Dedifferentiated amniotic fluid mesenchymal stem cell (primary cell): ENCODE results near the gene KRTAP12-1.

ENCODE experiments used
- DNase-seq: peaks from one replicate; pipeline ENCODE4 v3.0.0-alpha.2; 2016; ENCODE audit errors: extremely low spot score

The KRTAP12-1 gene

DNA sequence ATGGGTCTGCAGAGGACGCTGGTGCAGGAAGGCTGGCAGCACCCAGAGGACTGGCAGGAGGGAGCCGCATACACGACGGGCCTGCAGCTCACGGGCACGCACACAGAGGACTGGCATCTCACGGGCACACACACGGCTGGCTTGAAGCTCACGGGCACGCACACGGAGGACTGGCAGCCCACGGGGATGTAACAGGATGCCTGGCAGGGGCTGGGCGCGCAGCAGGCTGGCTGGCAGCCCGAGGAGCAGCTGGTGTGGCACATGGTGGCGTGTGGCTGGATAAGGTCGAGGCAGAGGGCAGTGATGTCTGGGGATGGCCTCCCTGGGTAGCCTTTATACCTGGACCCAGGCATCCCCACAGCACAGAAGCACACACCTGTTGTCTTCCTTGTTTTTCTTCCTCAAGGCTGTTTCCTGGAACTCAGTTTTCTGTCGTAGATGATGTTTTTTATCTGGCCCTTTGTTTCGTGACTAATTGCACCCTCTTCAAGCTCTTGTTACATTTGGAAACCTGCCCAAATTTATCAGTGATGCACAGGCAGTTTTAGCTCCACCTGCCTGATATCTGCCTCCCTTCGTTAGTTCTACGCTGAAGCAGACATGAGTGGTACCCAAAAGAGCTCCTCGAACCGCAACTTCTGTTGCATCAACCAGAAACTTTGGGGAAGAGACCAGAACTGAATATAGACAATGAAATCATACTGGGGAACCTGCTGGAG is at the start of gene KRTAP12-1:
TSS of gene KRTAP12-1 (minus strand) at position 303 of the 719 bp plus-strand sequence. CDS start at position 263, 40 bp downstream.
- DNase-seq: no peak

DNA sequence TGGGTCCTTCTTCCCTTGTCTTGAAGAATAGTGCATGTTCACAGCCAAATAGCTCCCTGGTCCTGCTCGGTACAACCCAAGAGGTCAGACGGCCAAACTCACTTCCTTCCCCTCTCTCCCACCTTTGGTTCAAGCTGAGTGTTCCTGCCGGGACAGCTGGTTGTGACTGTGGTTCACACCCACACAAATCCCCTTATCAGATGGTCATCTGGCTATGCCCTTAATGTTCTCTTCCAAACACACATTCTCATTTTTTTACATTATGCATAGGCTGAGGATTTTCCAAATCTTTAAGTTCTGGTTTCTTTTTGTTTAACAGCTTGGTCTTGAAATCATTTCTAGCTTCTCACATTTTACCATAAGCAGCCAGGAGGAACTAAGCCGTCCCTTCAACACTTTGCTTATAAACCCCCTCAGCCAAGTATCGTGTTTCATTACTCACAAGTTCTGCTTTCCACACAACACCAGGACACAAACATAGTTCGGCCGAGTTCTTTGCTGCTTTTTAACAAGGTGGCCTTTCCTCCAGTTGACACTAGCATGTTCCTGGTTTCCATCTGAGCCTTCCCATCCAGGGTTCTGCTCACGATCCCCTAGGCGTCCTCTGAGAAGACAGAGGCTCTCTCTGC is 49.1 kb upstream of the KRTAP12-1 start:
- no peak for DNase-seq

GRCh38 chr21:44730028-44730395 is 48.0 kb upstream of the KRTAP12-1 start:
- DNase-seq: no peak

DNA sequence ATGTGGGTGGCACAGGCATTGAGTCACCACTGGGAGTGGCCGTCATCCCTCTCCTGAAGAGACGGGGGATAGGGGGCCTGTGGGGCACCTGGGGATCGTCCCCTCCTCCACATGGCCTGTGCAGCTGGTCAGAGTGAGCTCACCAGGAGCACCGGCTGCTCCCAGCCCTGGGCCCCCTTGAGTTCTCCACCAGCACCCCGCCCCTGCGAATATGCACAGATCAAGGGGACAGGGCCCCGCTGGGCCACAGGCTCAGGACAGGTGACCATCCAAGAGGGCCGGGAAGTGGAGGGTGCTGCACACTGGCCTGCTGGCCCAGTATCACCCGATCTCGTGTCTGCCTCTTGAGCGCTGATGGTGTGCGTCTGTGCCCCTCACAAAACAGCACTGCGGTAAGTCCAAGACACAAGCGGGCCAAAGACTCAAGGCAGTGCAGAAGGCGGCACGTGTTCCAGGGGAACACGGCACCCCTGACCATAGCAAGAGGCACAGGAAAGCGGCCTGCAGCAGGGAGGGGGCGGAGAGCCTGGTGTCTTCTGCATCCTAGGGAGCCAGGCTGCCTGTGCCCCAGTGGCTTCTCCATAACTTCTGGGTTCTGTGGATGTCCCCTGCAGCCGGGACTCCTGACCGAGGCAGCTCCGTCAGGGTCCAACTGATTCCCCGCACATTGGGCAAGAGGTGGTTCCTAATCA is 47.5 kb upstream of the KRTAP12-1 start:
- DNase-seq: no peak

- DNase-seq: no peak
Measured at GRCh38 chr21:44728716-44729115, 46.8 kb upstream of the KRTAP12-1 start.

GRCh38 chr21:44727757-44728156 is 45.8 kb upstream of the KRTAP12-1 start:
- no peak for DNase-seq

GRCh38 chr21:44727321-44727720 is 45.4 kb upstream of the KRTAP12-1 start:
- no peak for DNase-seq

- DNase-seq: no peak
Measured at GRCh38 chr21:44726826-44727225, 44.9 kb upstream of the KRTAP12-1 start.

GRCh38 chr21:44724926-44725325 is 43.0 kb upstream of the KRTAP12-1 start:
- DNase-seq: no peak

GRCh38 chr21:44724196-44724595 is 42.2 kb upstream of the KRTAP12-1 start:
- DNase-seq: no peak

- no peak for DNase-seq
Measured at GRCh38 chr21:44723177-44724131, 41.5 kb upstream of the KRTAP12-1 start.

GRCh38 chr21:44722731-44723130 is 40.8 kb upstream of the KRTAP12-1 start:
- DNase-seq: no peak

GRCh38 chr21:44720170-44720569 is 38.2 kb upstream of the KRTAP12-1 start:
- no peak for DNase-seq

DNA sequence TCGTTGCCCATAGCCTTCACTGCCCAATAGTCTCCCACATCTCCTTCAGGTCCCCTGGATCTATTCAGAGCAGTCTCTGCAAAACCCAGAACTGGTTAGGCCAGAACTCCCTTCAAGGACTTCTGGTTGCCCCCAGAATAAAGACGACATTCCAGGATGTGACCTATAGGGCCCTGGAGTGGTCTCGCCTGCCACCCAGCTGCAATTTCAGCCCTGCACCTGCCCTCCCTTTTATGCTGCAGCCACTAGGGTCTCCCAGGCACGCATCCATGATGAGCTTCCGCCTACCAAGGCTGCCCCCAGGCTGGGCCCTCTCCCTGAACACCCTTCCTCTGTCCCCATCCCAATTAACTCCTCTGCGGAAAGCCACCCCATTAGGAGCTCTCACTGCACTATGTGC is 36.6 kb upstream of the KRTAP12-1 start:
- no peak for DNase-seq

DNA sequence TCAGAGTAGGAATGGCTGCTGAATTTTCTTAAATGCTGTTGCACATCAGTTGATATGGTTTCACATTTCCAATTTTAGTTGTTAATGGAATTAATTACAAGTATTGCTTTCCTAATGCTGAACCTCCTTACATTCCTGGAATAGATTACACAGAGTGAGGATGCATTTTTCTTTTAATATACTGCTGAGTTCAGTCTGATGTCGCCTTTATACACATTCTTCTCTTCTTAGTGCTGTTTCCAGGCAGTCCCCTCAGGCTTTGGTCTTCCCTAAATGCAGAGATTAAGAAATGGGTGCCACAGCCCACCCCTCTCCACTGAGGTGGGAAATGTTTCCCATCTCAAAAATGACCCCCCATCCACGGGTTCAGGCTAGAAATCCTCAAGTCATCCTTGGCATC is 36.1 kb upstream of the KRTAP12-1 start:
- no peak for DNase-seq

GRCh38 chr21:44716984-44717383 is 35.0 kb upstream of the KRTAP12-1 start:
- DNase-seq: no peak

GRCh38 chr21:44714905-44715304 is 32.9 kb upstream of the KRTAP12-1 start:
- no peak for DNase-seq

DNA sequence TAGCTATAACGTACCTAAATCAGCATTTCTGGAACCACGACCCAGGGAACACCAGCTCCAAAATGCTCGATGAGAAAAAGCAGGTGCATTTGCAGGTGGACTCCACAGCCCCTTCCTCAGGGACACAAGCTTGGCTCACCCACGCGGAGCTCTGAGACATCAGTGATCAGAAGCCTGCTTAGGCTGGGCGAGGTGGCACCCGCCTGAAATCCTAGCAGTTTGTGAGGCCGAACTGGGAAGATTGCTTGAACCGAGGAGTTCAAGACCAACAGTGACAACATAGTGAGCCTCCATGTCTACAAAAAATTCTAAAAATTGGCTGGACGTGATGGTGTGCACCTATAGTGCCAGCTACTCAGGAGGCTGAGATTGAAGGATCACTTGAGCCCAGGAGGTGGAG is 31.9 kb upstream of the KRTAP12-1 start:
- no peak for DNase-seq

DNA sequence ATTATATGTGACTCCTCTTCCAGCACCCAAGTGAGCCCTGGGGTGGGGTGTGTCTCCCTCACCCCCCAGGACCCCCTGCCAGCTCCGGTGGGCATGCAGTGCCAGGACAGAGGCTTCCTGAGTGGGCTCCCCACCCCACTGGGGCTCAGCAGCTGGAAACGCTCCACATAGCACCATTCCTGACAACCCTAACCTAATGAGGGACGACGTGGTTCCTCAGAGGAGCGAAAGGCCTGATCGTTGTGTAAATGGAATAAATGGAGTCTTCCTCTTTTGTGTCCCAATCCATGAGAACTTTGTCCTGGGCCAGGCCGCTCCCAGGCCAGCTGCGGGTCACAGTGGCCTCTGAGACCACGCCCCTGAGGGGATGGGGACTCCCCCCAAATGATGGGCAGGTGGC is 31.2 kb upstream of the KRTAP12-1 start:
- DNase-seq: no peak

- DNase-seq: no peak
Measured at GRCh38 chr21:44712203-44713028, 30.5 kb upstream of the KRTAP12-1 start.
